ENCODE results near the gene CARHSP1.

CARHSP1 gene

DNA sequence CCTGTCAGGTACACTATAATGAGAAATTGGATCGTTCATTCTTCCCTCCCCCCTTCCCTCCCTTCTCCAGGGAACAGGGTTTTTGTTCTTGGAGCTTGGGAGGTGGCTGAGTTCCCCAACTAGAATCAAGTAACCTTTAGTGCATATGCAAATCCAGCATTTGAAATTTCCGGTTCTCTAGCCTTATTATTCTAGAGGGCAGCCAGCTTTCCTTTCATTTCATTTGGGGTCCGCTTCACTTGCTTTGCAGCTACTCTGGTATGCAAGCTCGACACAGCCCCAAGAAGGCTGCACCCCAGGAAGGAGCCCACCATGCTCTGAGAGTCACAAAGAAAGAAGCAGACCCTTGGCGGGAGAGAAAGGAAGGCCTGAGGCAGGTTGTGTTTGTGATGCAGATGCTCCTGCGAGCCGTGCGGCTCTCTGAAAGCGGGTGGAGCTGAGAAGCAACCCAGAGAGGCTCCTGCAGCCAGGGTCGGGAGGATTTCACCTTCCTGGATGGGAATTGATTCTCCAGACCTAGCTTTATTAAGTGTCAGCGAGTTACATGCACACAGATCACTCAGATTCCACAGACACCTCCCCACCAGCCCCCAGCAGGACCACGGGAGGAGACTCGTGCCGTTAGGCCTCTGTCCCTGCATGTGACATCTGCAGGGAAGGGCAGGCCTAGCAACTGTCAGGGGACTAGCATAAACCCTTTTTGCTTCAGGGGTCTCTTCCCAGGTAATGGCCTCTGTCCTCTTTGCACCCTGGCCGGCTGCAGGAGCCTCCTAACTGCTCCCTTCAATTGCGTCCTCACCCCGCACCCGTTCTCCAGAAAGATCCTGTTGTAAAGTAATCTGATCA lies 36.7 kb downstream of the CARHSP1 start:
- Histone ChIP-seq H3K27ac (ENCODE audit: low read length, poor library complexity, severe bottlenecking) (no peak overlapping the region), H3K14ac (ENCODE audit: low read length in 2 of 2) (no peak overlapping the region), H3K4me3 (ENCODE audit: insufficient read depth in 1 of 2, low read depth in 1 of 2, low read length in 2 of 2) (no peak overlapping the region), H4K8ac (ENCODE audit: low read length) (no peak overlapping the region), H2BK15ac (ENCODE audit: low read depth, poor library complexity, severe bottlenecking) (no peak overlapping the region), H2BK5ac (ENCODE audit: low read depth, low read length, poor library complexity, severe bottlenecking) (no peak overlapping the region), H4K91ac (ENCODE audit: low read length) (no peak overlapping the region), H3K9me3 (ENCODE audit: control insufficient read depth, low read length) (no peaks in the 10 kb centered on the region), H2BK12ac (ENCODE audit: low read length in 2 of 2) (no peak overlapping the region), H2BK120ac (ENCODE audit: low read depth, low read length) (no peak overlapping the region), H3K79me1 (replicated peaks; ENCODE audit: low read length, poor library complexity, severe bottlenecking) (peaks cover 26% of the 10 kb centered on the region), H3K9ac (ENCODE audit: low read length) (no peak overlapping the region), H2AK5ac (ENCODE audit: low read length, severe bottlenecking) (no peak overlapping the region), H3K27me3 (ENCODE audit: control insufficient read depth in 1 of 2, insufficient read depth in 1 of 2, low read length in 2 of 2) (no peaks in the 10 kb centered on the region), H3K18ac (ENCODE audit: low read depth in 1 of 2, low read length in 2 of 2) (no peak overlapping the region), H3K23ac (ENCODE audit: low read length in 2 of 2) (no peak overlapping the region), H2AFZ (ENCODE audit: low read depth, low read length) (no peak overlapping the region), H3K4ac (ENCODE audit: low read depth in 1 of 2, low read length in 2 of 2) (no peak overlapping the region), H3K4me2 (ENCODE audit: low read length, poor library complexity, severe bottlenecking) (no peak overlapping the region), H3K4me1 (ENCODE audit: control insufficient read depth, insufficient read depth, low read depth, low read length) (peaks cover 3% of the 10 kb centered on the region), H3K36me3 (ENCODE audit: control insufficient read depth in 1 of 2, insufficient read depth in 2 of 2, low read depth in 1 of 2, low read length in 2 of 2) (peaks cover 32 to 48% of the 10 kb centered on the region in 2 experiments)
- WGBS, result 87% methylated on average over 18 of the region's 18 CpGs
- DNase-seq, result no peak

DNA sequence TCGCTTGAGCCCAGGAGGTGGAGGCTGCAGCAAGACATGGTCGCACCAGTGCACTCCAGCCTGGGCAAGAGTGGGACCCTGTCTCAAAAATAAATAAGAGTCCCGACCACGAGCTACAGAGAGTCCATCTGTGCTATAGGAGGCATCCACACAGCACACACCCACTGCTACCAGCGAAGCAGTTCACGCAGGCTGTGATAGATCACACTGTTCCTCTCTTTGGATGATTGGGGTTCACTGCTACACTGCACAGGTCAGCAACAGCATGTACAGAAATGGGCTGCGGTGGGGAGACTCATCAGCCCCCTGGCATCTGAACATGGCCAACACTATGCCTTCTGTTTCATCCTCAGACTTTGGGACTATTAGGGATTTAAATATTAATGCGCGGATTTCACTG lies 37.4 kb downstream of the CARHSP1 start:
- H3K4me1 ChIP-seq (ENCODE audit: control insufficient read depth, insufficient read depth, low read depth, low read length), result peaks cover 3% of the 10 kb centered on the region
- no peak overlapping the region for H3K27ac ChIP-seq (ENCODE audit: low read length, poor library complexity, severe bottlenecking)
- H3K9ac ChIP-seq (ENCODE audit: low read length), result no peak overlapping the region
- no peak overlapping the region for H2BK120ac ChIP-seq (ENCODE audit: low read depth, low read length)
- 85% methylated on average over 9 of the region's 9 CpGs for WGBS
- H2AK5ac ChIP-seq (ENCODE audit: low read length, severe bottlenecking), result no peak overlapping the region
- no peak overlapping the region for H3K23ac ChIP-seq (ENCODE audit: low read length in 2 of 2)
- H2BK5ac ChIP-seq (ENCODE audit: low read depth, low read length, poor library complexity, severe bottlenecking), result no peak overlapping the region
- peak overlapping the region; percentile 75 for H4K8ac ChIP-seq (ENCODE audit: low read length)
- no peak for DNase-seq
- H4K91ac ChIP-seq (ENCODE audit: low read length), result peak overlapping the region; percentile 46
- H3K36me3 ChIP-seq (ENCODE audit: control insufficient read depth in 1 of 2, insufficient read depth in 2 of 2, low read depth in 1 of 2, low read length in 2 of 2), result peaks cover 32 to 51% of the 10 kb centered on the region in 2 experiments
- no peak overlapping the region for H3K14ac ChIP-seq (ENCODE audit: low read length in 2 of 2)
- H3K18ac ChIP-seq (ENCODE audit: low read depth in 1 of 2, low read length in 2 of 2), result no peak overlapping the region
- H2BK12ac ChIP-seq (ENCODE audit: low read length in 2 of 2), result no peak overlapping the region
- no peaks in the 10 kb centered on the region for H3K27me3 ChIP-seq (ENCODE audit: control insufficient read depth in 1 of 2, insufficient read depth in 1 of 2, low read length in 2 of 2)
- no peak overlapping the region for H2AFZ ChIP-seq (ENCODE audit: low read depth, low read length)
- H2BK15ac ChIP-seq (ENCODE audit: low read depth, poor library complexity, severe bottlenecking), result no peak overlapping the region
- H3K4me3 ChIP-seq (ENCODE audit: insufficient read depth in 1 of 2, low read depth in 1 of 2, low read length in 2 of 2), result no peak overlapping the region
- H3K4ac ChIP-seq (ENCODE audit: low read depth in 1 of 2, low read length in 2 of 2), result no peak overlapping the region
- peaks cover 28% of the 10 kb centered on the region for H3K79me1 ChIP-seq (replicated peaks; ENCODE audit: low read length, poor library complexity, severe bottlenecking)
- no peak overlapping the region for H3K4me2 ChIP-seq (ENCODE audit: low read length, poor library complexity, severe bottlenecking)
- no peaks in the 10 kb centered on the region for H3K9me3 ChIP-seq (ENCODE audit: control insufficient read depth, low read length)

DNA sequence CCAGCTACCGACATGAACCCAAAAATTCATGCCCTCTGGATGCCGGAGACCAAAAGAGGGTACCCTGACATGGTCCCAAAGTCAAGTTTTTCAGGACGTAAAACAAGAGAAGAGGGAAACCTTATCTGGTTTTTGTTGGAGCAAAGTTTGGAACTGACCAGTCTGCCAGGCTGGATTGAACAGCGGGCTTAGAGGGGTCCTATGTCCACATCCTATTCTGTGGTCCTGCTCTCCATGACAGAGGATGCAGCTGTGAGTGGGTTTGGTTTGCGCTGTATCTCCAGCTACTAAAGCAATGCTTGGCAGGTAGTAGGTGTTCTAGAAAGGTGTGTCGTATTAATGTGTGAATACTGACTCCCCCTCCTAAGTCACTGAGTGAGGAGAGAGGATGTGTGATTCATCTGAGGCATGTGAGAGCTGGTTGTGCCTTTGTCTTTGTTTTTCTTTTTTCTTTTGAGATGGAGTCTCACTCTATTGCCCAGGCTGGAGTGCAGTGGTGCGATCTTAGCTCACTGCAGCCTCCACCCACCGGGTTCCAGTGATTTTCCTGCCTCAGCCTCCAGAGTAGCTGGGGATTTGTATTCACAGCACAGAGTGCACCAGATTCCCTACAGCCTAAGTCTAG lies 40.2 kb downstream of the CARHSP1 start:
- no peak overlapping the region for H2BK15ac ChIP-seq (ENCODE audit: low read depth, poor library complexity, severe bottlenecking)
- no peak overlapping the region for H3K23ac ChIP-seq (ENCODE audit: low read length in 2 of 2)
- H3K9ac ChIP-seq (ENCODE audit: low read length), result no peak overlapping the region
- no peak overlapping the region for H3K4me2 ChIP-seq (ENCODE audit: low read length, poor library complexity, severe bottlenecking)
- peaks cover 27% of the 10 kb centered on the region for H3K79me1 ChIP-seq (replicated peaks; ENCODE audit: low read length, poor library complexity, severe bottlenecking)
- H4K91ac ChIP-seq (ENCODE audit: low read length), result no peak overlapping the region
- no peaks in the 10 kb centered on the region for H3K9me3 ChIP-seq (ENCODE audit: control insufficient read depth, low read length)
- 92% methylated on average over 8 of the region's 8 CpGs for WGBS
- peaks cover 38 to 76% of the 10 kb centered on the region in 2 experiments for H3K36me3 ChIP-seq (ENCODE audit: control insufficient read depth in 1 of 2, insufficient read depth in 2 of 2, low read depth in 1 of 2, low read length in 2 of 2)
- no peak overlapping the region for H2AK5ac ChIP-seq (ENCODE audit: low read length, severe bottlenecking)
- no peak overlapping the region for H2AFZ ChIP-seq (ENCODE audit: low read depth, low read length)
- H4K8ac ChIP-seq (ENCODE audit: low read length), result no peak overlapping the region
- no peak overlapping the region for H3K4ac ChIP-seq (ENCODE audit: low read depth in 1 of 2, low read length in 2 of 2)
- no peak overlapping the region for H2BK120ac ChIP-seq (ENCODE audit: low read depth, low read length)
- no peak overlapping the region for H2BK5ac ChIP-seq (ENCODE audit: low read depth, low read length, poor library complexity, severe bottlenecking)
- no peak overlapping the region for H3K18ac ChIP-seq (ENCODE audit: low read depth in 1 of 2, low read length in 2 of 2)
- DNase-seq, result no peak
- H3K27ac ChIP-seq (ENCODE audit: low read length, poor library complexity, severe bottlenecking), result peak overlapping the region; percentile 47
- H3K27me3 ChIP-seq (ENCODE audit: control insufficient read depth in 1 of 2, insufficient read depth in 1 of 2, low read length in 2 of 2), result no peaks in the 10 kb centered on the region
- peaks cover 3% of the 10 kb centered on the region for H3K4me1 ChIP-seq (ENCODE audit: control insufficient read depth, insufficient read depth, low read depth, low read length)
- no peak overlapping the region for H3K4me3 ChIP-seq (ENCODE audit: insufficient read depth in 1 of 2, low read depth in 1 of 2, low read length in 2 of 2)
- H2BK12ac ChIP-seq (ENCODE audit: low read length in 2 of 2), result no peak overlapping the region
- no peak overlapping the region for H3K14ac ChIP-seq (ENCODE audit: low read length in 2 of 2)

DNA sequence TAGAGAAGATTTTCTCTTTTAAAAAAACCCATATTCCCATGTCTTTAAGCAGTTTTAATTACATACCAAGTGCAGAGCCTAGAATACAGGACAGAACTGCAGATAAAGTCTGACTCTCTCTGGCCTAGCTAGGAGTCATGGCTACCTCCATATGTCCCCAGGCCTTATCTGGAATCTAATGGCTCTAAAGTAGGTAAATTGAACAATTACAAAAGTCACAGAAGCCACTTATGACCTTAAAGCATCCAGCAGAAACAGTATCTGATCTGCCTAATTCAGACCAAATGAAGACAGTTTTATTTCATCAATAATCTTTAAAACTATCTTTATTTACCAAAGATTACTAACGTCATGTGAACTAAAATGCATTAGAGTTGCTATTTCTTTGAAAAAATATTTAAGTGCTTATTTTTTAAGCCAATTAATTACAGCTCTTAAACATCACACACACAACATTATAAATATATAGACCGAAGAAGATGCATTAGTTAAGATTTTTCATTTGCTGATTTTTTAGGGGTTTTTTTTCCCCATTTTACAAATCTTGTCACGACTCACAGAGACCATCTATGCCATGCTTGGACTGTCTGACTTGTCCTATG lies 42.4 kb downstream of the CARHSP1 start:
- 91% methylated on average over 2 of the region's 3 CpGs for WGBS
- no peak overlapping the region for H3K14ac ChIP-seq (ENCODE audit: low read length in 2 of 2)

More for the DNA sequence above, 42.4 kb downstream of the CARHSP1 start:
- Histone ChIP-seq H3K79me1 (replicated peaks; ENCODE audit: low read length, poor library complexity, severe bottlenecking) (peaks cover 22% of the 10 kb centered on the region), H3K36me3 (ENCODE audit: control insufficient read depth in 1 of 2, insufficient read depth in 2 of 2, low read depth in 1 of 2, low read length in 2 of 2) (peaks cover 27 to 81% of the 10 kb centered on the region in 2 experiments), H4K8ac (ENCODE audit: low read length) (no peak overlapping the region), H3K18ac (ENCODE audit: low read depth in 1 of 2, low read length in 2 of 2) (no peak overlapping the region), H3K27me3 (ENCODE audit: control insufficient read depth in 1 of 2, insufficient read depth in 1 of 2, low read length in 2 of 2) (no peaks in the 10 kb centered on the region), H2BK120ac (ENCODE audit: low read depth, low read length) (no peak overlapping the region), H3K4me3 (ENCODE audit: insufficient read depth in 1 of 2, low read depth in 1 of 2, low read length in 2 of 2) (no peak overlapping the region), H3K9me3 (ENCODE audit: control insufficient read depth, low read length) (no peaks in the 10 kb centered on the region), H2BK12ac (ENCODE audit: low read length in 2 of 2) (no peak overlapping the region), H2BK15ac (ENCODE audit: low read depth, poor library complexity, severe bottlenecking) (no peak overlapping the region), H3K23ac (ENCODE audit: low read length in 2 of 2) (no peak overlapping the region), H4K91ac (ENCODE audit: low read length) (no peak overlapping the region), H3K4me1 (ENCODE audit: control insufficient read depth, insufficient read depth, low read depth, low read length) (peaks cover 3% of the 10 kb centered on the region), H3K9ac (ENCODE audit: low read length) (peak overlapping the region; percentile 61), H3K4me2 (ENCODE audit: low read length, poor library complexity, severe bottlenecking) (no peak overlapping the region), H3K27ac (ENCODE audit: low read length, poor library complexity, severe bottlenecking) (no peak overlapping the region), H2AK5ac (ENCODE audit: low read length, severe bottlenecking) (no peak overlapping the region), H3K4ac (ENCODE audit: low read depth in 1 of 2, low read length in 2 of 2) (no peak overlapping the region), H2AFZ (ENCODE audit: low read depth, low read length) (no peak overlapping the region), H2BK5ac (ENCODE audit: low read depth, low read length, poor library complexity, severe bottlenecking) (no peak overlapping the region)
- DNase-seq, result no peak

Measured in mesenchymal stem cell (in vitro differentiated cells and primary cell).